IMR-90 (cell line): ENCODE data around the gene HES7. TPM values are rescaled to one million over a fixed set of nuclear protein-coding genes. Genes with fewer than 3 reads are reported as not detected.

ENCODE experiments used
- ATAC-seq: fragments of 200-7000 bp; cut with Tn5 transposase; 2 replicates; pipeline ENCODE4 v1.9.1; 2020; ENCODE audit warnings: low read depth, mild to moderate bottlenecking, moderate library complexity
- BruUV-seq: library from RNA; stranded (reverse); fragments of 400-500 nt; replicated peaks from 2 replicates; lab custom pipeline; 2021; lab: Mats Ljungman, UMichigan
- CTCF ChIA-PET: fragments of 300-600 bp; formaldehyde crosslinking; extraction: SDS; loops from one replicate; lab custom pipeline; 2021; ENCODE audit warnings: antibody characterized with exemption; lab: Yijun Ruan, JAX
- POLR2A ChIA-PET: fragments of 300-600 bp; sonication (Branson Sonifier 250); formaldehyde crosslinking; loops from one replicate; lab custom pipeline; 2022; ENCODE audit warnings: antibody characterized with exemption; ENCODE audit not compliant: unreplicated experiment; lab: Charles Lee
- DNase-seq: peaks from one replicate; pipeline ENCODE4 v3.0.0; 2013
- H2AFZ ChIP-seq: replicated peaks from 2 replicates; pipeline ENCODE3; 2013; ENCODE audit warnings: low read length, mild to moderate bottlenecking; ENCODE audit not compliant: poor library complexity
- H2AK5ac ChIP-seq: 2 replicates; pipeline ENCODE4 v1.6.1; 2013; ENCODE audit warnings: low read depth, low read length, inconsistent platforms
- H2AK9ac ChIP-seq: replicated peaks from 2 replicates; pipeline ENCODE3; 2013; ENCODE audit warnings: mild to moderate bottlenecking, low read depth, low read length, moderate library complexity; ENCODE audit not compliant: poor library complexity
- H2BK120ac ChIP-seq: 2 replicates; pipeline ENCODE4 v1.6.1; 2013; ENCODE audit warnings: low read depth, low read length, inconsistent platforms
- H2BK15ac ChIP-seq: 3 replicates; pipeline ENCODE4 v1.6.1; 2013; ENCODE audit warnings: low read depth, low read length, inconsistent platforms
- H2BK20ac ChIP-seq: 2 replicates; pipeline ENCODE4 v1.6.1; 2013; ENCODE audit warnings: low read depth, mild to moderate bottlenecking, inconsistent platforms, low read length, moderate library complexity
- H2BK5ac ChIP-seq: 2 replicates; pipeline ENCODE4 v1.6.1; 2013; ENCODE audit warnings: mild to moderate bottlenecking, low read depth, low read length, inconsistent platforms; ENCODE audit not compliant: poor library complexity, severe bottlenecking
- H3K14ac ChIP-seq: replicated peaks from 2 replicates; pipeline ENCODE4 v1.6.1; 2013; ENCODE audit warnings: low read depth, low read length, inconsistent platforms
- H3K18ac ChIP-seq: 2 replicates; pipeline ENCODE4 v1.6.1; 2013; ENCODE audit warnings: low read depth, low read length, control low read depth
- H3K23ac ChIP-seq: 2 replicates; pipeline ENCODE4 v1.6.1; 2013; ENCODE audit warnings: low read depth, low read length, inconsistent platforms
- H3K27ac ChIP-seq: 2 replicates; pipeline ENCODE4 v1.5.1; 2013; ENCODE audit warnings: mild to moderate bottlenecking, control low read depth, low read length; ENCODE audit not compliant: insufficient read depth
- H3K27me3 ChIP-seq: 2 replicates; pipeline ENCODE4 v1.6.1; 2013; ENCODE audit warnings: low read length; ENCODE audit not compliant: control insufficient read depth, insufficient read depth
- H3K36me3 ChIP-seq: 2 replicates; pipeline ENCODE4 v1.6.1; 2013; ENCODE audit warnings: low read length, mixed read lengths; ENCODE audit not compliant: control insufficient read depth, insufficient read depth
- H3K4ac ChIP-seq: 2 replicates; pipeline ENCODE4 v1.6.1; 2013; ENCODE audit warnings: low read depth, low read length, inconsistent platforms
- H3K4me1 ChIP-seq: 2 replicates; pipeline ENCODE4 v1.6.1; 2013; ENCODE audit warnings: low read length, mixed read lengths; ENCODE audit not compliant: control insufficient read depth, insufficient read depth
- H3K4me2 ChIP-seq: 2 replicates; pipeline ENCODE4 v1.6.1; 2013; ENCODE audit warnings: low read depth, mild to moderate bottlenecking, control low read depth, low read length, moderate library complexity
- H3K4me3 ChIP-seq: 2 replicates; pipeline ENCODE4 v1.5.1; 2013; ENCODE audit warnings: low read depth, mild to moderate bottlenecking, control low read depth, low read length, moderate library complexity; ENCODE audit not compliant: insufficient read depth
- H3K56ac ChIP-seq: 2 replicates; pipeline ENCODE4 v1.6.1; 2013; ENCODE audit warnings: low read length, inconsistent platforms; ENCODE audit not compliant: insufficient read depth; ENCODE audit errors: extremely low read depth
- H3K79me1 ChIP-seq, 2 experiments: 2 replicates each; pipeline ENCODE4 v1.6.1; 2013; ENCODE audit warnings: low read length in 2 of 2, inconsistent platforms in 1 of 2, low read depth in 1 of 2
- H3K9ac ChIP-seq: 2 replicates; pipeline ENCODE4 v1.6.1; 2013; ENCODE audit warnings: low read depth, low read length, control low read depth
- H3K9me1 ChIP-seq: 2 replicates; pipeline ENCODE4 v1.6.1; 2013; ENCODE audit warnings: low read length, inconsistent platforms; ENCODE audit not compliant: insufficient read depth
- H3K9me3 ChIP-seq: 2 replicates; pipeline ENCODE4 v1.6.1; 2013; ENCODE audit warnings: low read length; ENCODE audit not compliant: control insufficient read depth, insufficient read depth
- H4K20me1 ChIP-seq: 2 replicates; pipeline ENCODE4 v1.6.1; 2013; ENCODE audit warnings: low read length, inconsistent platforms; ENCODE audit not compliant: insufficient read depth
- H4K5ac ChIP-seq: 2 replicates; pipeline ENCODE4 v1.6.1; 2013; ENCODE audit warnings: mild to moderate bottlenecking, low read depth, low read length, control low read depth
- H4K8ac ChIP-seq, 2 experiments: 2 replicates each; pipeline ENCODE4 v1.6.1; 2013; ENCODE audit warnings: low read depth in 2 of 2, low read length in 2 of 2, control low read depth in 1 of 2, inconsistent platforms in 1 of 2
- H4K91ac ChIP-seq: 2 replicates; pipeline ENCODE4 v1.6.1; 2013; ENCODE audit warnings: low read depth, low read length, inconsistent platforms; ENCODE audit not compliant: insufficient read depth
- CTCF ChIP-seq: conservative IDR thresholded peaks from 2 replicates; pipeline ENCODE4 v1.5.1; 2012; ENCODE audit warnings: mild to moderate bottlenecking, low read depth, low read length, improper control_type of control experiment
- FOS ChIP-seq: fragments of 150-350 bp; IDR thresholded peaks from 2 replicates; pipeline ENCODE4 v1.6.1; 2016; ENCODE audit warnings: low read depth, low read length
- WGBS, 2 experiments: methylation state at CpG; one replicate each; pipeline versions ENCODE4 v1.1.5 to v1.1.7; 2013; ENCODE audit warnings: missing lambda C conversion rate in 2 of 2; ENCODE audit not compliant: insufficient read length in 1 of 2; ENCODE audit errors: extremely low coverage in 2 of 2; 5-methylcytosine and 5-hydroxymethylcytosine counted together
- dilution Hi-C: fragments of 300-500 bp; cut with HindIII; formaldehyde crosslinking; loops from one replicate; pipeline ENCODE4 v1.14.3; 2018; ENCODE audit warnings: low sequenced_read_pairs; ENCODE audit not compliant: unreplicated experiment
- in situ Hi-C: fragments of 300-500 bp; cut with MboI; formaldehyde crosslinking; loops from 3 replicates; pipeline ENCODE4 v1.14.3; 2019; ENCODE audit warnings: low sequenced_read_pairs, inconsistent platforms, mixed read lengths
- intact Hi-C: fragments of 100-400 bp; cut with micrococcal nuclease; formaldehyde crosslinking; loops from 2 replicates; pipeline ENCODE4 v1.10.0; 2022
- polyA plus RNA-seq, 3 experiments: library from polyadenylated mRNA; depleted of rRNA; stranded (reverse); fragments of >200 nt; gene quantifications; 2 replicates each; pipeline ENCODE4 v1.2.3, GENCODE V29; 2012; ENCODE audit warnings: low replicate concordance in 1 of 3
- total RNA-seq: library from RNA; depleted of rRNA; stranded (reverse); fragments of >200 nt; gene quantifications from 2 replicates; pipeline ENCODE4 v1.2.3, GENCODE V29; 2012

The HES7 gene
- total and polyA plus RNA-seq, 2 of the 4 experiments (the other 2 are of a cell fraction) = 0.43 TPM; not detected in 1

DNA sequence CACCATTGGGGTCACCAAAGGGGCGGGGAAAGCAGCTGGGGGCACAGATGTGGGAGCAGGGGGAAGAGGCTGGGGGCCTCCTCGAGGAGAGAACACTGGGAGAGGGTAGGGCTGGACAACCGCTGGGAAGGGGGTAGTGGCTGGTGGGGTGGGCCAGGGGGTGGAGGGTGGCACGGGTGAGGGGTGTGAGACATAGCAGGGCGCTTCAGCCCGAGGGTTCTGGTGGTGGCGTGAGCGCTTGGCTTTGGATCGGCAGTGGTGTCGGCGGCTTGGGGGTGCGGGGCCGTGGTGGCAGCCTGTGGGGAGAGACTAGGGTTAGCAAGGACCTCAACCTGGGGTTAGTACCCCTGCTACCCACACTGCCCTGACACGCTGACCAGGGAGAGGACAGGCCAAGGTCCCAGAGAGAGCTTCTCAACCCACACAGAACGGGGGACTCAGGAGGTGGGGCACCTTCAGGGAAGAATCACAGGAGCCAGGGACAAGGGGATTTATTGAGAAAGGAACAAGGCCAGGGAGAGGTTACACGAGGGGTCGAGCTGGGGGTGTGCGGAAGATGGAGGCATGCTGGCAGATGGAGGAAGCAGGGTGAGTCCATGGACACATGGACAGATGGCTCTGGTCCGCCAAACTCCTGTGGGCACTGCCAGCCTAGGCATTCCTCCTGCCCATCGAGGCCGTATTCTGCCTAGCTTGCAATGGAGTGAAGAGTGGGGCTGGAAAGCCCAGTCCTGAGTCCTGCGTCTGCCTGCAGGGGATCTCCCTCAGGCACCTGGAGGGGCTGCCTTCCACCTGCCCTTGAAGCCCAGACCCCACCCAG is 19.9 kb upstream of the HES7 start:
- ATAC-seq (no peak), DNase-seq (no peak)
- 90% methylated on average over 6 of the region's 22 CpGs; no CpG with 5 or more reads in 1 of the 2 experiments for WGBS, 2 experiments
- dilution Hi-C loops = no loop called here
- ChIA-PET POLR2A (no interaction called here), CTCF (no interaction called here)
- H3K4me3 ChIP-seq = no peak overlapping the region
- H4K8ac ChIP-seq = no peak overlapping the region
- H2AFZ ChIP-seq = no peak overlapping the region
- H3K36me3 ChIP-seq = peaks cover 57% of the 10 kb centered on the region
- H3K23ac ChIP-seq = no peak overlapping the region
- H2BK20ac ChIP-seq = no peak overlapping the region
- no peak overlapping the region for H3K4ac ChIP-seq
- H3K27ac ChIP-seq = no peak overlapping the region
- H4K20me1 ChIP-seq = peaks cover 8% of the 10 kb centered on the region
- H3K4me1 ChIP-seq = no peaks in the 10 kb centered on the region
- no peak overlapping the region for H2BK120ac ChIP-seq
- in situ Hi-C loops = no loop called here
- peaks cover 6% of the 10 kb centered on the region; the same call in 1 of the 2 replicates for H3K9me1 ChIP-seq
- H3K9ac ChIP-seq = no peak overlapping the region
- H3K79me1 ChIP-seq = no peaks in the 10 kb centered on the region
- H4K5ac ChIP-seq = no peak overlapping the region
- H3K56ac ChIP-seq = no peak overlapping the region
- no peaks in the 10 kb centered on the region for H3K27me3 ChIP-seq
- no peak for TF ChIP-seq FOS
- no peak for TF ChIP-seq CTCF
- no peak overlapping the region for H2BK5ac ChIP-seq
- intact Hi-C loops = no loop called here
- no peak overlapping the region for H2AK9ac ChIP-seq
- no TSS peak for BruUV-seq
- H3K9me3 ChIP-seq = no peaks in the 10 kb centered on the region
- no peak overlapping the region for H3K14ac ChIP-seq
- no peak overlapping the region for H2AK5ac ChIP-seq
- H3K18ac ChIP-seq = no peak overlapping the region
- H4K91ac ChIP-seq = no peak overlapping the region
- H3K4me2 ChIP-seq = no peak overlapping the region
- no peak overlapping the region for H2BK15ac ChIP-seq
